Sigmoid colon (tissue), 7 donors: ENCODE data around the gene HHATL. TPM values are rescaled to one million over a fixed set of nuclear protein-coding genes. Genes with fewer than 3 reads are reported as not detected.

Experiments used
- DNase-seq: peaks from one replicate; pipeline ENCODE4 v3.0.0-alpha.2; 2019
- H3K27ac ChIP-seq, 4 donors: fragments of 200-600 bp; sonication (generic); one replicate each; pipeline ENCODE4 v1.5.1; 2016 to 2019; ENCODE audit warnings: mild to moderate bottlenecking in 1 of 4
- H3K27me3 ChIP-seq, 3 donors: fragments of 200-600 bp; sonication (generic); one replicate each; pipeline ENCODE4 v1.5.1; 2019; ENCODE audit warnings: mild to moderate bottlenecking in 1 of 3
- H3K36me3 ChIP-seq, 4 donors: fragments of 200-600 bp; sonication (generic); one replicate each; pipeline ENCODE4 v1.5.1; 2016 to 2019
- H3K4me1 ChIP-seq, 4 donors: fragments of 200-600 bp; sonication (generic); one replicate each; pipeline ENCODE4 v1.5.1; 2017 to 2019
- H3K4me3 ChIP-seq, 4 donors: fragments of 200-600 bp; sonication (generic); one replicate each; pipeline ENCODE4 v1.5.1; 2017 to 2019; ENCODE audit warnings: mild to moderate bottlenecking in 2 of 4, moderate library complexity in 1 of 4
- H3K9me3 ChIP-seq, 4 donors: fragments of 200-600 bp in 3 of 4; sonication (generic) in 3 of 4; one replicate each; pipeline versions ENCODE4 v1.5.1 to v1.6.1; 2013 to 2019
- CTCF ChIP-seq, 4 experiments: fragments of 450-650 bp in 3 of 4; fragments of 200-600 bp in 1 of 4; IDR thresholded peaks; one replicate each; pipeline ENCODE4 v1.5.1; 2016 to 2019; ENCODE audit warnings: antibody characterized with exemption in 4 of 4, mild to moderate bottlenecking in 3 of 4, moderate library complexity in 2 of 4
- EP300 ChIP-seq, 4 donors: sonication (generic); formaldehyde crosslinking; IDR thresholded peaks; one replicate each; pipeline ENCODE4 v1.6.1; 2017; ENCODE audit warnings: antibody characterized with exemption in 4 of 4
- POLR2A ChIP-seq, 2 donors: fragments of 450-650 bp; IDR thresholded peaks; one replicate each; pipeline ENCODE4 v1.6.1; 2016; ENCODE audit warnings: antibody characterized with exemption in 2 of 2, mild to moderate bottlenecking in 2 of 2, moderate library complexity in 2 of 2
- POLR2AphosphoS5 ChIP-seq, 4 donors: sonication (generic); formaldehyde crosslinking; IDR thresholded peaks; one replicate each; pipeline ENCODE4 v1.6.1; 2017; ENCODE audit warnings: antibody characterized with exemption in 4 of 4
- WGBS, 2 donors: extraction: QIAGEN DNeasy Blood & Tissue Kit; methylation state at CpG; one replicate each; pipeline ENCODE4 v1.1.7; 2013; 5-methylcytosine and 5-hydroxymethylcytosine counted together
- intact Hi-C: fragments of 100-400 bp; cut with DNase I; formaldehyde crosslinking; loops from one replicate; pipeline ENCODE4 v1.15.1; 2023
- polyA plus RNA-seq, 3 donors: library from polyadenylated mRNA; stranded (reverse); fragments of 200-250 nt; gene quantifications; one replicate each; pipeline ENCODE4 v1.2.3, GENCODE V29; 2013
- total RNA-seq, 4 donors: library from RNA; depleted of rRNA; stranded (reverse); fragments of >200 nt; gene quantifications; one replicate each; pipeline ENCODE4 v1.1.0, GENCODE V29; 2016
- donor health status: healthy with polysubstance abuse.
- donor health status: Bipolar disorder and iron deficiency.
- donor health status: healthy.

Gene HHATL
- total and polyA plus RNA-seq, 7 donors, result 0.31 to 1.4 TPM; not detected in 5

DNA sequence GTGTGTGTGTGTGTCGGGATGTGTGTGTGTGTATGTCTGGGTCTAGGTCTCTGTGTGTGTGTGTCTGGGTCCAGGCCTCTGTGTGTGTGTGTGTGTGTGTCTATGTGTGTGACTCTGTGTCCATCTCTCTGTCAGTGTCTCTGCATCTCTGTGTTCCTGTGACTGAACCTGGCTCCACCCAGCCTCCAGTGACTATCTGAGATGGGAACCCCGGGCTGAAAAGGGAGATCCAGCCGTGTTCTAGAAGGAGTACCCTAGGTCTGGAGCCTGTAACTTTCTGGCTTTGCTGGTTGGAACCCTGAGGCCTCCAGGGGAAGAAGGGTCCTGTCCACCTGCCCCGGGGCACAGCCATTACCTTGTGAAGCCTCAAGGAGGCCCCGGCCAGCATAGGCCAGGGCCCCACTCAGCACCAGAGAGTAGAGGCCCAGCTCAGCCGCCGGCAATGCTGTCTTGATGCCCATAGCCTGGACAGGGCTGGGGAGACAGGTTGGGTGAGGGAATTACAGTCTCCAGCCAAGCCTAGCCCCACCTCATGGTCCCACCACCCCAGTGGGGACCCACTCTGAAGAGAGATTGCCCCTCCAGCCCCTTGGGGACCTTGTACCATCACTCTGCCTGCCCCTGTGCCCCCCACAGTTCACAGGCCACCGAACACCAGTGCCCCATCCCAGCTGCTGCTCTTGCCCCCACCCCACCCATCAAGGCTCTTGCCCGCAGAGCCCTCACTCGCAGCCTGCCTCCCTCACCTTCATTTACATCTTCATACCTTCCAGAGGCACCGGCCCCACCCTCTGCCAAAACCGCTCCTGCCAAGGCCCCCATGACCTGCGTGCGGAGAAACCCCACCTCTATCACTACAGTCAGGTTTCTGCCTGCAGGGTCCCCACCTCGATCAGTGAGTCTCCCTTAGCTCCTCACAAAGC, 2.0 kb downstream of the HHATL start:
- Histone ChIP-seq H3K9me3 (no peaks in the 10 kb centered on the region), H3K27me3 (no peaks in the 10 kb centered on the region), H3K27ac (no peak overlapping the region), H3K36me3 (no peaks in the 10 kb centered on the region), H3K4me1 (no peaks in the 10 kb centered on the region), H3K4me3 (no peak overlapping the region)
- 69 to 76% methylated on average over 15 of the region's 15 CpGs for WGBS, 2 donors
- DNase-seq, result no peak
- intact Hi-C loops, result no loop called here
- no peak for TF ChIP-seq CTCF (IDR thresholded peaks at IDR 0.05)
- no peak for TF ChIP-seq POLR2A (IDR thresholded peaks at IDR 0.05)
- no peak for TF ChIP-seq POLR2AphosphoS5 (IDR thresholded peaks at IDR 0.05)
- TF ChIP-seq EP300 (IDR thresholded peaks at IDR 0.05), result no peak

- WGBS, 2 donors, result 66 to 74% methylated on average over 10 of the region's 10 CpGs
- no peak for DNase-seq
Measured at GRCh38 chr3:42699511-42699971, 3.1 kb downstream of the HHATL start.

GRCh38 chr3:42698911-42699230, 3.7 kb downstream of the HHATL start:
- H3K4me1 ChIP-seq, result no peaks in the 10 kb centered on the region
- TF ChIP-seq EP300 (IDR thresholded peaks at IDR 0.05), result no peak
- no peak for TF ChIP-seq CTCF (IDR thresholded peaks at IDR 0.05)
- TF ChIP-seq POLR2A (IDR thresholded peaks at IDR 0.05), result no peak
- TF ChIP-seq POLR2AphosphoS5 (IDR thresholded peaks at IDR 0.05), result no peak
- H3K27me3 ChIP-seq, result no peaks in the 10 kb centered on the region
- no peak for DNase-seq
- H3K36me3 ChIP-seq, result no peaks in the 10 kb centered on the region
- no peaks in the 10 kb centered on the region for H3K9me3 ChIP-seq
- WGBS, 2 donors, result 60 to 69% methylated on average over 9 of the region's 9 CpGs
- no peak overlapping the region for H3K4me3 ChIP-seq
- no peak overlapping the region for H3K27ac ChIP-seq
- intact Hi-C loops, result no loop called here

More at GRCh38 chr3:42699511-42699971, 3.1 kb downstream of the HHATL start:
- TF ChIP-seq EP300 (IDR thresholded peaks at IDR 0.05) (no peak), POLR2AphosphoS5 (IDR thresholded peaks at IDR 0.05) (no peak), CTCF (IDR thresholded peaks at IDR 0.05) (no peak)
- no peak overlapping the region for H3K27ac ChIP-seq
- no peaks in the 10 kb centered on the region for H3K27me3 ChIP-seq
- H3K4me3 ChIP-seq, result no peak overlapping the region
- H3K9me3 ChIP-seq, result no peaks in the 10 kb centered on the region
- H3K4me1 ChIP-seq, result no peaks in the 10 kb centered on the region
- intact Hi-C loops, result no loop called here
- H3K36me3 ChIP-seq, result no peaks in the 10 kb centered on the region

DNA sequence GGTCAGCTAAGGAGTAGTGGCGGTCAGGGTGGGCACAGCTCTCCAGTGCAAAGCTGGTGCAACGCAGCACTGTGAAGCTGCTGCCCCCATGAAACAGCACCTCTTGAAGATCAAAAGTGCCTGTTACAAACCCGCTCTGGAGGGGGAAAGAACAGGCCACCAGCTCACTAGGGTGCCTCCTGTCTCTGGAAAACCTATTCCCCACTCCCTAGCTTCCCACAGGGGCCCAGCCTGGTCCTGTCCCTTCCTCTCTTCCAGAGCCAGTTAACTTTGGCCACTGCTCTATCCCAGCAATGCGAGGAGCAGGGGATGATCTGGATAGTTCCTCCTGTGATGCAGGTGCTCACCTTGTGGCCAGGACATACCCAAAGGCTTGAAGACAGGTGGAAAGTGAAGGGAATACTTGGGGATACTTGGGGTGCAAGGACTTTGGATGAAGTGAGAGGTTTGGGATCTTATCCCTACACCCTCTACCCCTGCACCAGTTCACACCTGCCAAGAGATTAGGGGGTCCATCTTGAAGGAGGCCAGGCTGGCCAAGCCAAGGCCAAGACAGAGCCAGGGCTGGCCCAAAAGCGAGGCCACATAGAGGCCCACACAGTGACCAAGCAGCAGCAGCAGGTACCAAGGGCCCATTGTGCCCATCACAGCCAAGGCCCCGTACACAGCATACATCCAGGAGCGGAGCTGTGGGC, 4.2 kb downstream of the HHATL start:
- Histone ChIP-seq H3K27me3 (no peaks in the 10 kb centered on the region), H3K4me3 (no peak overlapping the region), H3K27ac (no peak overlapping the region), H3K9me3 (no peaks in the 10 kb centered on the region), H3K36me3 (no peaks in the 10 kb centered on the region), H3K4me1 (no peaks in the 10 kb centered on the region)
- TF ChIP-seq CTCF (IDR thresholded peaks at IDR 0.05), result no peak
- no peak for TF ChIP-seq POLR2AphosphoS5 (IDR thresholded peaks at IDR 0.05)
- TF ChIP-seq POLR2A (IDR thresholded peaks at IDR 0.05), result no peak
- no peak for TF ChIP-seq EP300 (IDR thresholded peaks at IDR 0.05)
- 87 to 90% methylated on average over 7 of the region's 7 CpGs for WGBS, 2 donors
- intact Hi-C loops, result no loop called here
- DNase-seq, result no peak
